OCI-LY3 (cell line): ENCODE results near the gene LGALS1.

Source experiments
- H2AFZ ChIP-seq: fragments of 200-600, 300-600 bp; shearing (Covaris generic); 2 replicates; pipeline ENCODE4 v1.6.0; 2014; ENCODE audit warnings: antibody characterized with exemption, low read depth, low read length
- H3K27ac ChIP-seq: fragments of 200-600, 300-600 bp; sonication (generic); 2 replicates; pipeline ENCODE4 v1.5.1; 2014; ENCODE audit warnings: mild to moderate bottlenecking, low read length, moderate library complexity, mixed read lengths
- H3K27me3 ChIP-seq: fragments of 200-600, 300-600 bp; sonication (generic); 2 replicates; pipeline ENCODE4 v1.6.1; 2014; ENCODE audit warnings: low read depth, low read length, mixed read lengths
- H3K36me3 ChIP-seq: fragments of 200-600, 300-600 bp; sonication (generic); replicated peaks from 2 replicates; pipeline ENCODE3; 2014; ENCODE audit warnings: low read depth, low read length, mixed read lengths
- H3K4me1 ChIP-seq: fragments of 300-600, 200-600 bp; sonication (generic); 2 replicates; pipeline ENCODE4 v1.6.1; 2014; ENCODE audit warnings: low read length, mixed read lengths
- H3K4me2 ChIP-seq: fragments of 200-600, 300-600 bp; sonication (generic); 2 replicates; pipeline ENCODE4 v1.6.1; 2014; ENCODE audit warnings: low read length, mixed read lengths
- H3K4me3 ChIP-seq: fragments of 300-600, 200-600 bp; sonication (generic); 2 replicates; pipeline ENCODE4 v1.5.1; 2014; ENCODE audit warnings: antibody characterized with exemption, mild to moderate bottlenecking, low read length, moderate library complexity
- H3K79me2 ChIP-seq: fragments of 300-600, 200-600 bp; shearing (Covaris generic); 2 replicates; pipeline ENCODE4 v1.6.1; 2014; ENCODE audit warnings: mild to moderate bottlenecking, low read length, mixed read lengths
- H3K9ac ChIP-seq: fragments of 300-600, 200-600 bp; shearing (Covaris generic); 2 replicates; pipeline ENCODE4 v1.6.0; 2014; ENCODE audit warnings: mild to moderate bottlenecking, low read length, moderate library complexity
- H3K9me3 ChIP-seq: fragments of 200-600, 300-600 bp; shearing (Covaris generic); 2 replicates; pipeline ENCODE4 v1.6.1; 2014; ENCODE audit warnings: low read length, mixed read lengths; ENCODE audit not compliant: insufficient read depth
- H4K20me1 ChIP-seq: fragments of 200-600, 300-600 bp; sonication (generic); 2 replicates; pipeline ENCODE4 v1.6.1; 2016; ENCODE audit warnings: low read length, mixed read lengths; ENCODE audit not compliant: insufficient read depth
- CTCF ChIP-seq: fragments of 200-600, 300-600 bp; sonication (generic); IDR thresholded peaks from 2 replicates; pipeline ENCODE4 v1.5.1; 2014; ENCODE audit warnings: antibody characterized with exemption, low read length, low read depth
- EZH2phosphoT487 ChIP-seq: fragments of 200-600 bp; shearing (Covaris generic); IDR thresholded peaks from 2 replicates; pipeline ENCODE4 v1.6.1; 2018; ENCODE audit warnings: antibody characterized with exemption, mixed run types, low read depth

Gene LGALS1

GRCh38 chr22:37660709-37661045 is 14.8 kb upstream of the LGALS1 start:
- Histone ChIP-seq H3K9ac (peak overlapping the region; percentile 88; the same call in 1 of the 2 replicates), H3K4me2 (peak overlapping the region; percentile 97), H4K20me1 (peaks cover 44% of the 10 kb centered on the region), H3K36me3 (peaks cover 26% of the 10 kb centered on the region), H3K27me3 (no peaks in the 10 kb centered on the region), H3K4me1 (peaks cover 34% of the 10 kb centered on the region), H3K79me2 (peaks cover 69% of the 10 kb centered on the region), H3K9me3 (no peaks in the 10 kb centered on the region), H3K27ac (peak overlapping the region; percentile 41; the same call in 1 of the 2 replicates), H2AFZ (no peak overlapping the region), H3K4me3 (peak overlapping the region; percentile 90)
- no peak for TF ChIP-seq CTCF
- no peak for TF ChIP-seq EZH2phosphoT487

- H3K4me1 ChIP-seq, result peaks cover 34% of the 10 kb centered on the region
- H3K27ac ChIP-seq, result no peak overlapping the region
- peaks cover 75% of the 10 kb centered on the region for H3K79me2 ChIP-seq
- no peaks in the 10 kb centered on the region for H3K27me3 ChIP-seq
- peak overlapping the region; percentile 97 for H3K4me2 ChIP-seq
- no peaks in the 10 kb centered on the region for H3K9me3 ChIP-seq
- peaks cover 44% of the 10 kb centered on the region for H4K20me1 ChIP-seq
- no peak overlapping the region for H3K9ac ChIP-seq
- peaks cover 29% of the 10 kb centered on the region for H3K36me3 ChIP-seq
- H3K4me3 ChIP-seq, result peak overlapping the region; percentile 90; the same call in 1 of the 2 replicates
- TF ChIP-seq CTCF (peak; percentile 43), EZH2phosphoT487 (no peak)
- H2AFZ ChIP-seq, result no peak overlapping the region
These were observed 14.1 kb upstream of the LGALS1 start for GRCh38 chr22:37661160-37661924.

GRCh38 chr22:37662039-37662438 is 13.4 kb upstream of the LGALS1 start:
- H3K27me3 ChIP-seq, result no peaks in the 10 kb centered on the region
- H3K4me2 ChIP-seq, result peak overlapping the region; percentile 12; the same call in 1 of the 2 replicates
- peaks cover 80% of the 10 kb centered on the region for H3K79me2 ChIP-seq
- peaks cover 35% of the 10 kb centered on the region for H3K36me3 ChIP-seq
- no peak overlapping the region for H2AFZ ChIP-seq
- H3K9me3 ChIP-seq, result no peaks in the 10 kb centered on the region
- peaks cover 34% of the 10 kb centered on the region for H3K4me1 ChIP-seq
- no peak overlapping the region for H3K9ac ChIP-seq
- TF ChIP-seq EZH2phosphoT487, result no peak
- no peak for TF ChIP-seq CTCF
- no peak overlapping the region for H3K4me3 ChIP-seq
- peaks cover 44% of the 10 kb centered on the region for H4K20me1 ChIP-seq
- H3K27ac ChIP-seq, result peak overlapping the region; percentile 25

- Histone ChIP-seq H3K4me3 (no peak overlapping the region), H2AFZ (no peak overlapping the region), H3K79me2 (peaks cover 82% of the 10 kb centered on the region), H3K27me3 (no peaks in the 10 kb centered on the region), H4K20me1 (peaks cover 44% of the 10 kb centered on the region), H3K4me1 (peaks cover 29% of the 10 kb centered on the region), H3K9ac (no peak overlapping the region), H3K36me3 (peaks cover 35% of the 10 kb centered on the region), H3K9me3 (no peaks in the 10 kb centered on the region), H3K4me2 (no peak overlapping the region), H3K27ac (no peak overlapping the region)
- TF ChIP-seq EZH2phosphoT487 (no peak), CTCF (no peak)
These were observed 11.8 kb upstream of the LGALS1 start for GRCh38 chr22:37663521-37664140.
